Smooth muscle cell (in vitro differentiated cells): Measurements from ENCODE around the gene JAM2. TPM values are rescaled to one million over a fixed set of nuclear protein-coding genes. Genes with fewer than 3 reads are reported as not detected.
A peak's percentile ranks its signal among the peaks of the same experiment; 100 is the strongest.

Experiments
- DNase-seq: peaks from one replicate; lab custom pipeline; 2025; ENCODE audit not compliant: unreplicated experiment; lab: John Stamatoyannopoulos, UW
- H2AFZ ChIP-seq: fragments of 200-600 bp; sonication (generic); 2 replicates; pipeline ENCODE4 v1.6.0; 2016; ENCODE audit warnings: antibody characterized with exemption, low read depth, mild to moderate bottlenecking
- H3F3A ChIP-seq: fragments of 200-600 bp; sonication (generic); 2 replicates; pipeline ENCODE4 v1.6.0; 2017; ENCODE audit warnings: antibody characterized with exemption, low read depth
- H3K27ac ChIP-seq: fragments of 200-600 bp; sonication (generic); 2 replicates; pipeline ENCODE4 v1.5.1; 2016; ENCODE audit warnings: low read depth, mild to moderate bottlenecking
- H3K27me3 ChIP-seq: fragments of 200-600 bp; sonication (generic); 2 replicates; pipeline ENCODE4 v1.6.1; 2016; ENCODE audit warnings: low read depth, mild to moderate bottlenecking
- H3K36me3 ChIP-seq: fragments of 200-600 bp; sonication (generic); 2 replicates; pipeline ENCODE4 v1.5.1; 2016; ENCODE audit warnings: low read depth
- H3K4me1 ChIP-seq: fragments of 200-600 bp; sonication (generic); 2 replicates; pipeline ENCODE4 v1.5.1; 2016; ENCODE audit warnings: low read depth
- H3K4me2 ChIP-seq: fragments of 200-600 bp; sonication (generic); 2 replicates; pipeline ENCODE4 v1.6.0; 2016; ENCODE audit warnings: mild to moderate bottlenecking
- H3K4me3 ChIP-seq: fragments of 200-600 bp; sonication (generic); 2 replicates; pipeline ENCODE4 v1.5.1; 2016; ENCODE audit warnings: mild to moderate bottlenecking
- H3K79me2 ChIP-seq: fragments of 200-600 bp; sonication (generic); 2 replicates; pipeline ENCODE4 v1.6.0; 2016; ENCODE audit warnings: low read depth, mild to moderate bottlenecking
- H3K9ac ChIP-seq: fragments of 200-600 bp; sonication (generic); 2 replicates; pipeline ENCODE4 v1.6.0; 2016; ENCODE audit warnings: low read depth
- H3K9me3 ChIP-seq: fragments of 200-600 bp; sonication (generic); replicated peaks from 2 replicates; pipeline ENCODE4 v1.5.1; 2016; ENCODE audit warnings: low read depth
- H4K20me1 ChIP-seq: fragments of 200-600 bp; sonication (generic); 2 replicates; pipeline ENCODE4 v1.6.0; 2016; ENCODE audit warnings: low read depth
- WGBS: methylation state at CpG from one replicate; pipeline ENCODE4 v1.1.7; 2016; ENCODE audit warnings: low lambda C conversion rate; 5-methylcytosine and 5-hydroxymethylcytosine counted together
- polyA plus RNA-seq: library from polyadenylated mRNA; unstranded; fragments of >200 nt; fragmentation: Nextera tagmentation; extraction: Ambion mirVana; gene quantifications from 2 replicates; pipeline ENCODE4 v1.2.1, GENCODE V29; 2016
- total RNA-seq: library from RNA; depleted of rRNA; stranded (reverse); fragments of >200 nt; gene quantifications from 2 replicates; pipeline ENCODE4 v1.2.3, GENCODE V29; 2014
- TF ChIP-seq, protein P1 (sequence below): fragments of 200-600 bp; sonication (generic); IDR thresholded peaks from 2 replicates; pipeline ENCODE4 v1.5.1; 2017; ENCODE audit warnings: borderline replicate concordance, mild to moderate bottlenecking, antibody characterized with exemption; ENCODE audit not compliant: insufficient read depth, poor library complexity, severe bottlenecking

JAM2 gene
- total and polyA plus RNA-seq, 2 experiments from 2014 or later = 5.5 to 6.0 TPM

DNA sequence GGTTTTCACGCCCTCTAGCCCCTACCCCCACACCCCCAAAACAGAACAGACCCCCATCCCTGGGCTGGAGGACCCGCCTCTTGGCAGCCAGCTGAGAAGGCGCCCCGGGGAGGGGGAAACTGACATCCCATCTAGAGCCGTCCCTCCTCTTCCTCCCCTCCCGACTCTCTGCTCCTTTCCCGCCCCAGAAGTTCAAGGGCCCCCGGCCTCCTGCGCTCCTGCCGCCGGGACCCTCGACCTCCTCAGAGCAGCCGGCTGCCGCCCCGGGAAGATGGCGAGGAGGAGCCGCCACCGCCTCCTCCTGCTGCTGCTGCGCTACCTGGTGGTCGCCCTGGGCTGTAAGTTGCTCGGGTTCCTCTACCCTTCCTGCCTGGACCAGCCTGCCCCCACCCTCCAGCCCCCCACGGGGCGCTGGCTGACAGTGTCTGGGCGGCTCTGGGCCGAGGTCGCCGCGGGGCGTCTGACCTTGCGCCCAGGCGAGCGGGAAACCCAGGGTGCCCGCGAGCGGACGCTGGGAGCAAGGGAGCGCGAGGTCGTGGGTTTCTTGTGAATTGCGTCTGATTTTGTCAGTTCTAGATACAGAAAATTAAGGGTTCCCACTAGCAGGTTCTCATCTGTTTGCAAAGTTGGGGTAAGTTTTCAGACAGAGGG is 618 bp downstream of the JAM2 start:
- Histone ChIP-seq H3K4me2 (peak overlapping the region; percentile 98), H3K4me3 (peak overlapping the region; percentile 79), H3K27ac (peak overlapping the region; percentile 25), H2AFZ (peak overlapping the region; percentile 99), H3K36me3 (no peaks in the 10 kb centered on the region), H4K20me1 (no peaks in the 10 kb centered on the region), H3K4me1 (peaks cover 16% of the 10 kb centered on the region), H3K27me3 (peaks cover 21% of the 10 kb centered on the region), H3K9ac (peak overlapping the region; percentile 89), H3F3A (no peaks in the 10 kb centered on the region), H3K9me3 (no peaks in the 10 kb centered on the region), H3K79me2 (no peaks in the 10 kb centered on the region)
- DNase-seq = peak; percentile 37
- TF ChIP-seq, protein P1, sequence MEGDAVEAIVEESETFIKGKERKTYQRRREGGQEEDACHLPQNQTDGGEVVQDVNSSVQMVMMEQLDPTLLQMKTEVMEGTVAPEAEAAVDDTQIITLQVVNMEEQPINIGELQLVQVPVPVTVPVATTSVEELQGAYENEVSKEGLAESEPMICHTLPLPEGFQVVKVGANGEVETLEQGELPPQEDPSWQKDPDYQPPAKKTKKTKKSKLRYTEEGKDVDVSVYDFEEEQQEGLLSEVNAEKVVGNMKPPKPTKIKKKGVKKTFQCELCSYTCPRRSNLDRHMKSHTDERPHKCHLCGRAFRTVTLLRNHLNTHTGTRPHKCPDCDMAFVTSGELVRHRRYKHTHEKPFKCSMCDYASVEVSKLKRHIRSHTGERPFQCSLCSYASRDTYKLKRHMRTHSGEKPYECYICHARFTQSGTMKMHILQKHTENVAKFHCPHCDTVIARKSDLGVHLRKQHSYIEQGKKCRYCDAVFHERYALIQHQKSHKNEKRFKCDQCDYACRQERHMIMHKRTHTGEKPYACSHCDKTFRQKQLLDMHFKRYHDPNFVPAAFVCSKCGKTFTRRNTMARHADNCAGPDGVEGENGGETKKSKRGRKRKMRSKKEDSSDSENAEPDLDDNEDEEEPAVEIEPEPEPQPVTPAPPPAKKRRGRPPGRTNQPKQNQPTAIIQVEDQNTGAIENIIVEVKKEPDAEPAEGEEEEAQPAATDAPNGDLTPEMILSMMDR = peak; percentile 19
- 1% methylated on average over 33 of the region's 40 CpGs for WGBS

DNA sequence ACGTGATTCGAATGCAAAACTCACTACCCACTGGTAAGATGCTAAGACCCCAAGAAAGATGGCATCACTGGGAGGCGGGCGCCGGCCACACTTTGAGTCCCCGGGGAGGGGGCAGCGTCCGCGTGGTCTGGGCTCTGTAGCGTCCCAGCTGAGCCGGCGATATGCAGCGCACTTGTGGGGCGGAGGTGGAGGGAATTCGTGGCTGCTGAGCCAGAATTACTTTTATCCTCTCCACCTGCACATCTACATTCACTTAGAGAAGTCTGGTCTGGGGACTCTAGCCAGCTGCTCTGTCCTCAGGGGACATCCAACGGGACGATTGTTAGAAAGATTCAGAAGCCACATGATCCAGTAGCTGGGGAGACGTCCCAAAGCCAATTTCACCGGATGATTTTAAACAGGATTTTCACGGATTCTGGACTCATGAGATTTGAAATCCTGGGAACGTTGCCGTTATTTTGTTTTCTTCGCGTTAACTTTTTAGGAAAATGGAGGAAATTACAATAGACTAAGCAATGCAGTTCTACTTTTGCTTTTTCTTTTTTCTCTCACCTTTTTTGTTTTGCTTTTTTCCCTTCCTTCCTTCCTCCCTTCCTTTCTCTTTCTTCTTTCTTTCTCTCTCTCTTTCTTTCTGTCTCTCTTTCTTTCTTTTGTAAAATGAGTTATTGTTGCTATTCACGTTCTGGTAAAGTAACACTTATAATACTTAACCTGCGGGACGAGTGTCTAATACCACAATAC is 1.3 kb downstream of the JAM2 start:
- TF ChIP-seq, protein P1 = no peak

DNA sequence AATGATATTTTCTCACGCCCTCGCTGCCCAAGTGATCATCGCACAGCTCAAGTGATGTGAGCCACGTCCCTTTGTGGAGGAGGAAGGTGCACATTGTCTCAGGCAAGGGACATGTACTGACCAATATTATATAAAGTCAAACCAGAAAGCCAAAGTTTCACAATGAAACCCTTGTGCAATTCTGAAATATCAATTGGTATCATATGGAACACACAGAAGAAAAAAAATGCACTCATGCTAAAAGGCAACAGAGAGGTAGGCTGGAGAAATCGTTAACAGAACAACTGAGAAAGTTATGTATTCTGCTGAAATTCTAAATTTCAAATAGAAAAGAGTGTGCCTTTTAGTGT is 1.9 kb downstream of the JAM2 start:
- Histone ChIP-seq H3K9ac (no peak overlapping the region), H3K4me2 (peak overlapping the region; percentile 98), H2AFZ (peak overlapping the region; percentile 99)

More for the DNA sequence above, 1.3 kb downstream of the JAM2 start:
- DNase-seq = peak; percentile 10
- Histone ChIP-seq H3K4me1 (peaks cover 16% of the 10 kb centered on the region), H3K9me3 (no peaks in the 10 kb centered on the region), H3K9ac (peak overlapping the region; percentile 89), H3K79me2 (no peaks in the 10 kb centered on the region), H3K27ac (no peak overlapping the region), H3K27me3 (peaks cover 21% of the 10 kb centered on the region), H4K20me1 (no peaks in the 10 kb centered on the region), H3K4me2 (peak overlapping the region; percentile 98), H3K4me3 (peak overlapping the region; percentile 79), H2AFZ (peak overlapping the region; percentile 99), H3K36me3 (no peaks in the 10 kb centered on the region), H3F3A (no peaks in the 10 kb centered on the region)
- 15% methylated on average over 27 of the region's 27 CpGs for WGBS

More for the DNA sequence above, 1.9 kb downstream of the JAM2 start:
- Histone ChIP-seq H3K36me3 (no peaks in the 10 kb centered on the region), H4K20me1 (no peaks in the 10 kb centered on the region), H3K9me3 (no peaks in the 10 kb centered on the region), H3F3A (no peaks in the 10 kb centered on the region), H3K27ac (no peak overlapping the region), H3K4me3 (no peak overlapping the region), H3K4me1 (peaks cover 16% of the 10 kb centered on the region), H3K79me2 (no peaks in the 10 kb centered on the region), H3K27me3 (peaks cover 21% of the 10 kb centered on the region)
- WGBS = 66% methylated on average over 5 of the region's 5 CpGs
- TF ChIP-seq, protein P1 = no peak
- no peak for DNase-seq
